Uterus (tissue), 4 donors: Measurements from ENCODE around the gene PASK. TPM values are rescaled to one million over a fixed set of nuclear protein-coding genes. Genes with fewer than 3 reads are reported as not detected.
A peak's percentile ranks its signal among the peaks of the same experiment; 100 is the strongest.

Experiments
- DNase-seq, 2 donors: peaks; one replicate each; pipeline ENCODE4 v3.0.0-alpha.2; 2019 to 2020
- H3K27ac ChIP-seq, 2 donors: fragments of 200-600 bp; sonication (generic); 1 replicate in 1 of 2; 2 replicates in 1 of 2; pipeline ENCODE4 v1.5.1; 2016 to 2018
- H3K27me3 ChIP-seq, 2 donors: fragments of 200-600 bp; sonication (generic); one replicate each; pipeline ENCODE4 v1.5.1; 2018 to 2019; ENCODE audit warnings: control low read depth in 1 of 2
- H3K36me3 ChIP-seq, 2 donors: fragments of 200-600 bp; sonication (generic); one replicate each; pipeline ENCODE4 v1.5.1; 2019; ENCODE audit warnings: control low read depth in 1 of 2
- H3K4me1 ChIP-seq, 2 donors: fragments of 200-600 bp; sonication (generic); one replicate each; pipeline ENCODE4 v1.5.1; 2018 to 2019; ENCODE audit warnings: control low read depth in 1 of 2
- H3K4me3 ChIP-seq, 2 donors: fragments of 200-600 bp; sonication (generic); 1 replicate in 1 of 2; 2 replicates in 1 of 2; pipeline ENCODE4 v1.5.1; 2018 to 2019; ENCODE audit warnings: mild to moderate bottlenecking in 1 of 2
- H3K9me3 ChIP-seq, 2 donors: fragments of 200-600 bp; sonication (generic); one replicate each; pipeline ENCODE4 v1.5.1; 2019; ENCODE audit warnings: control low read depth in 1 of 2
- POLR2A ChIP-seq, 2 donors: fragments of 450-650 bp; IDR thresholded peaks; one replicate each; pipeline ENCODE4 v1.6.1; 2016; ENCODE audit warnings: antibody characterized with exemption in 2 of 2, mild to moderate bottlenecking in 1 of 2, moderate library complexity in 1 of 2
- intact Hi-C: fragments of 100-400 bp; cut with DNase I; formaldehyde crosslinking; loops from one replicate; pipeline ENCODE4 v1.15.1; 2023; ENCODE audit warnings: low total_unique reads
- total RNA-seq, 4 donors: library from RNA; depleted of rRNA in 3 of 4; stranded (reverse); fragments of >200 nt in 3 of 4; gene quantifications; one replicate each; pipeline versions ENCODE4 v1.1.0 to v1.2.4, GENCODE V29; 2014 to 2023
- TF ChIP-seq, protein P1 (sequence below), 4 experiments: fragments of 200-600 bp in 2 of 4; fragments of 450-650 bp in 2 of 4; sonication (generic) in 2 of 4; IDR thresholded peaks; one replicate each; pipeline ENCODE4 v1.5.1; 2016 to 2019; ENCODE audit warnings: antibody characterized with exemption in 4 of 4, mild to moderate bottlenecking in 2 of 4, moderate library complexity in 1 of 4
- donor health status: DM: yes; HTN: yes; CAD: no.

Gene PASK
- total RNA-seq, 4 donors from 2014 or later, result 7.4 to 16.0 (median 13.3) TPM

DNA sequence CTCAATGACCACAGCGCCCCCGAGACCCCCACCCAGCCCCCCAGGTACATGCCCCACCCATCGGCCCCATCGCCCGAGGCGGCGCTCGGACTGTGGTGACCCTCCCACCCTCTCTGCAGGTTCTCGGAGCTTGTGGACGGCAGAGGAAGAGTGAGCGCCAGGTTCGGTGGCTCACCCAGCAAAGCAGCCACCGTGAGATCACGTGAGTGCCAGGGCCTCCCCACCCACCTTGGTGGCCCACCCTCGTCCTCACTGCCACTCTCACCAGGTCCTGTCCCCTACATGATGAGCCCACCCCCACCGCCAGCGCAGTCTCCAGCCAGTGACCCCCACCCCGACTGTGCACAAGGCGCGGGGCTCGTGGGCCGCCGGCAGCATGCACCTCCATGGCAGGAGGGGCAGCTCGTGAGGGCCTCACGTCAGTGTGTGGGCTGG lies 77.6 kb downstream of the PASK start:
- intact Hi-C loops, result no loop called here
- TF ChIP-seq, protein P1, sequence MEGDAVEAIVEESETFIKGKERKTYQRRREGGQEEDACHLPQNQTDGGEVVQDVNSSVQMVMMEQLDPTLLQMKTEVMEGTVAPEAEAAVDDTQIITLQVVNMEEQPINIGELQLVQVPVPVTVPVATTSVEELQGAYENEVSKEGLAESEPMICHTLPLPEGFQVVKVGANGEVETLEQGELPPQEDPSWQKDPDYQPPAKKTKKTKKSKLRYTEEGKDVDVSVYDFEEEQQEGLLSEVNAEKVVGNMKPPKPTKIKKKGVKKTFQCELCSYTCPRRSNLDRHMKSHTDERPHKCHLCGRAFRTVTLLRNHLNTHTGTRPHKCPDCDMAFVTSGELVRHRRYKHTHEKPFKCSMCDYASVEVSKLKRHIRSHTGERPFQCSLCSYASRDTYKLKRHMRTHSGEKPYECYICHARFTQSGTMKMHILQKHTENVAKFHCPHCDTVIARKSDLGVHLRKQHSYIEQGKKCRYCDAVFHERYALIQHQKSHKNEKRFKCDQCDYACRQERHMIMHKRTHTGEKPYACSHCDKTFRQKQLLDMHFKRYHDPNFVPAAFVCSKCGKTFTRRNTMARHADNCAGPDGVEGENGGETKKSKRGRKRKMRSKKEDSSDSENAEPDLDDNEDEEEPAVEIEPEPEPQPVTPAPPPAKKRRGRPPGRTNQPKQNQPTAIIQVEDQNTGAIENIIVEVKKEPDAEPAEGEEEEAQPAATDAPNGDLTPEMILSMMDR (IDR thresholded peaks at IDR 0.05), result no peak
- no peak for TF ChIP-seq POLR2A (IDR thresholded peaks at IDR 0.05)
- DNase-seq, result no peak
- Histone ChIP-seq H3K9me3 (no peaks in the 10 kb centered on the region), H3K4me3 (no peak overlapping the region), H3K27ac (no peak overlapping the region), H3K36me3 (no peaks in the 10 kb centered on the region), H3K4me1 (no peaks in the 10 kb centered on the region), H3K27me3 (no peaks in the 10 kb centered on the region)

DNA sequence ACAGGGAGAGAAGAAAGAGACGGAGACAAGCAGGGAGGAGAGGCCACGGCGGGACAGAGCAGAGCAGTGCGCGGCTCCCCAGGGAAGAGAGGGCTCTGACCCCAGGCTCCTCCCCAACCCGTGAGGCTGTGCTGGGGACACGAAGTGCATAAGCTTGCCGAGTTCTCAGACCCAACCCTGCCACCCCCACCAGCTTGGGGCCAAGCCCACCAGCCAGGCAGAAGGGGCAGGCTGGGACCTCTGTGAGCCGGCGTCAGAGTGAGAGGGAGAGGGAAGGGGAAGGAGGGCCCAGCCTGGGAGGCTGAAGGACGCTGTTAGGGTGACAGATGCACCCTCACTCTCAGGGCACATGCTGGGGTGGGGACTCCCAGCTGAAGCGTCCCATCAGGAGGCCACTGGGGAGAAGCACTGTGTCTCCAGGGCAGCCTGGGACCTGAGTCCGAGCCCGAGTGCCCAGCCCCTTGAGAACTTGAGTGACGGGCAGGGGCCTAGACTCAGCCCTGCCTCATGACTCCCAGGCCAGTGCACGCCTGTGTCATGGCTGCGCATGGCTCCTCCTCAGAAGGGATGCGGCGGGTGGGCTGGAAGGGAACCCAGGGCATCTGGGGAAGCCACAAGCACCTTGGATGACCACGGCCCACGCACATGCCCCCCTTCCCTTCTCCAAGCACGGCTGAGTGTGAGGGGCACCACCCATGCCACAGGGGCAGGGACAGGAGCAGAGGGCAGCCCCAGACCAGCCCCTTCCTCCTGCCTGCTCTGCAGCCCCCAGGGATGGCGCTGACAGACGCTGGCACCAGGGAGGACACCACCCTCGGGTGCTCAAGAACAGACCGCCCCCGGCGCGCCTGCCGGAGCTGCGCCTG lies 78.2 kb downstream of the PASK start:
- H3K36me3 ChIP-seq, result no peaks in the 10 kb centered on the region
- H3K27ac ChIP-seq, result no peak overlapping the region
- no peak overlapping the region for H3K4me3 ChIP-seq
- no peaks in the 10 kb centered on the region for H3K4me1 ChIP-seq
- intact Hi-C loops, result no loop called here
- no peaks in the 10 kb centered on the region for H3K27me3 ChIP-seq
- DNase-seq, result peak in 1 of 2 donors; percentile 14
- H3K9me3 ChIP-seq, result no peaks in the 10 kb centered on the region
- TF ChIP-seq POLR2A (IDR thresholded peaks at IDR 0.05), result no peak
- TF ChIP-seq, protein P1 (IDR thresholded peaks at IDR 0.05), result no peak

DNA sequence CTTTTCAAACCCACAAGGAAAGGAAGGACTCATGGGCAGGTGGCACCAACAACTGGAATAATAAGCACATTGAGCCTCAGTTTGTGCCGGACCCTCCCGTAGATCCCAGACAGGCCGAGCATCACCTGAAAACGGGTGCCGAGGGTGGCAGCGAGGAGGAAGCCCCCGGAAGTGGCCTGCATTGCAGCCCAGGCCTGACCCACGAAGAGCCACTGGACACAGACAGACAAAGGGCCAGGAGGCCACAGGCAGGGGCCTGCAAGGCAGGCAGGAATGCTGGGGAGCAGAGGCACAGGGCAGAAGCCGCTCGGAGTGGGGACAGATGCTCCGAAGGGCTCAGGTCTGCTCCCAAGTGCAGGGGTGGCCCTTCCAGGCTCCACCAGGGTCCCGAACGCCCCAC lies 78.9 kb downstream of the PASK start:
- DNase-seq, result no peak
- Histone ChIP-seq H3K27ac (no peak overlapping the region), H3K4me3 (no peak overlapping the region), H3K4me1 (no peaks in the 10 kb centered on the region), H3K36me3 (no peaks in the 10 kb centered on the region), H3K27me3 (no peaks in the 10 kb centered on the region), H3K9me3 (no peaks in the 10 kb centered on the region)
- intact Hi-C loops, result no loop called here
- TF ChIP-seq, protein P1 (IDR thresholded peaks at IDR 0.05), result no peak
- TF ChIP-seq POLR2A (IDR thresholded peaks at IDR 0.05), result no peak

DNA sequence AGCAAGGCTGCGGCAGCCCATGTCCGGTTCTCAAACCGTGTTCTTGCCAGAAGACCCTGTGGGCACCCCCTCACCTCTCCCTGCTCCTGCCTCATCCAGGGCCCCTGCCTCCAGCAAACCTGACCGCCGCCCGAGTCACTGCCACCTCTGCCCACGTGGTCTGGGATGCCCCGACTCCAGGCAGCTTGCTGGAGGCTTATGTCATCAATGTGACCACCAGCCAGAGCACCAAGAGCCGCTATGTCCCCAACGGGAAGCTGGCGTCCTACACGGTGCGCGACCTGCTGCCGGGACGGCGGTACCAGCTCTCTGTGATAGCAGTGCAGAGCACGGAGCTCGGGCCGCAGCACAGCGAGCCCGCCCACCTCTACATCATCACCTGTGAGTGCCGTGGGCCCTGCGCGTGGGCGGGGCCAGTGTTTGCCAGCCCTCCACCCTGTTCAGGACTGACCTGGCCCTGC lies 79.4 kb downstream of the PASK start:
- no peak for DNase-seq
- TF ChIP-seq, protein P1 (IDR thresholded peaks at IDR 0.05), result no peak
- TF ChIP-seq POLR2A (IDR thresholded peaks at IDR 0.05), result no peak
- intact Hi-C loops, result no loop called here
- no peaks in the 10 kb centered on the region for H3K36me3 ChIP-seq
- no peak overlapping the region for H3K4me3 ChIP-seq
- no peaks in the 10 kb centered on the region for H3K4me1 ChIP-seq
- no peaks in the 10 kb centered on the region for H3K9me3 ChIP-seq
- no peaks in the 10 kb centered on the region for H3K27me3 ChIP-seq
- no peak overlapping the region for H3K27ac ChIP-seq
